ENCODE data around the gene RAB31.

GRCh38 chr18:9831036-9831722 is 123.1 kb downstream of the RAB31 start:
- TF ChIP-seq CTCF (IDR thresholded peaks at IDR 0.05): peak in 2 of 5 experiments; percentile 13
- no peak for TF ChIP-seq POLR2A (IDR thresholded peaks at IDR 0.05)
- no peak for TF ChIP-seq POLR2AphosphoS5 (IDR thresholded peaks at IDR 0.05)
